ENCODE results near the gene GIMAP8. TPM values are rescaled to one million over a fixed set of nuclear protein-coding genes. Genes with fewer than 3 reads are reported as not detected.
"Not testable (repeated sequence)": the region's sequence is repeated elsewhere in the genome, so short reads cannot be mapped to it uniquely, and the experiment has no call there.

Gene GIMAP8
- total RNA-seq, 1 donor from 2014 or later = not detected

DNA sequence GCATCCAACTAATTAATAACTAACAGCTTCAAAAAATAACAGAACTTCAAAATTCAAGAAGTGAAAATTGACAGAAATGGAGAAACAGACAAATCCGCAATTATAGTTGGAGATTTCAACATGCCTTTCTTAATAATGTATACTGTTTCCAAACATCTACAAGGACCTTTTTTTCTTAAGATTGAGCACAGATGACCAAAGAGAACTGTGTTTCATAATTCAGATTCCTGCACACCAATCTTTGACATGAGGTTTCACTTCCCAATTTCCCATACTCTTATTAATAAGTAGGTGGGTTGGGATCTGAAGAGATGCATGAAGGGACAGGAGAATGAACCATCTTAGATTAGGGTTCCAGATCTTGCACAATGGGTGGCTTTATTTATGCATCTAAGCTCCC, 39.4 kb downstream of the GIMAP8 start:
- no peak overlapping the region for H3K27ac ChIP-seq
- no peaks in the 10 kb centered on the region for H4K20me1 ChIP-seq (ENCODE audit: low read depth)
- H3K9me3 ChIP-seq (ENCODE audit: low read depth) = no peaks in the 10 kb centered on the region
- no peaks in the 10 kb centered on the region for H3K36me3 Mint-ChIP-seq
- no peaks in the 10 kb centered on the region for H3K4me1 ChIP-seq
- H3F3A ChIP-seq (ENCODE audit: low read depth) = no peaks in the 10 kb centered on the region
- H3K4me3 Mint-ChIP-seq = no peak overlapping the region
- no peaks in the 10 kb centered on the region for H3K79me2 ChIP-seq (ENCODE audit: low read depth)
- no peaks in the 10 kb centered on the region for H3K4me1 Mint-ChIP-seq
- TF ChIP-seq, protein P1, sequence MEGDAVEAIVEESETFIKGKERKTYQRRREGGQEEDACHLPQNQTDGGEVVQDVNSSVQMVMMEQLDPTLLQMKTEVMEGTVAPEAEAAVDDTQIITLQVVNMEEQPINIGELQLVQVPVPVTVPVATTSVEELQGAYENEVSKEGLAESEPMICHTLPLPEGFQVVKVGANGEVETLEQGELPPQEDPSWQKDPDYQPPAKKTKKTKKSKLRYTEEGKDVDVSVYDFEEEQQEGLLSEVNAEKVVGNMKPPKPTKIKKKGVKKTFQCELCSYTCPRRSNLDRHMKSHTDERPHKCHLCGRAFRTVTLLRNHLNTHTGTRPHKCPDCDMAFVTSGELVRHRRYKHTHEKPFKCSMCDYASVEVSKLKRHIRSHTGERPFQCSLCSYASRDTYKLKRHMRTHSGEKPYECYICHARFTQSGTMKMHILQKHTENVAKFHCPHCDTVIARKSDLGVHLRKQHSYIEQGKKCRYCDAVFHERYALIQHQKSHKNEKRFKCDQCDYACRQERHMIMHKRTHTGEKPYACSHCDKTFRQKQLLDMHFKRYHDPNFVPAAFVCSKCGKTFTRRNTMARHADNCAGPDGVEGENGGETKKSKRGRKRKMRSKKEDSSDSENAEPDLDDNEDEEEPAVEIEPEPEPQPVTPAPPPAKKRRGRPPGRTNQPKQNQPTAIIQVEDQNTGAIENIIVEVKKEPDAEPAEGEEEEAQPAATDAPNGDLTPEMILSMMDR (IDR thresholded peaks at IDR 0.05) = no peak
- TF ChIP-seq EZH2phosphoT487 (IDR thresholded peaks at IDR 0.05) (no peak), EZH2 (IDR thresholded peaks at IDR 0.05) (no peak)
- H3K9me3 Mint-ChIP-seq = peaks cover 5% of the 10 kb centered on the region
- no peak overlapping the region for H3K27ac Mint-ChIP-seq
- H3K27me3 ChIP-seq = peaks cover 15% of the 10 kb centered on the region
- no peaks in the 10 kb centered on the region for H3K36me3 ChIP-seq
- H3K9ac ChIP-seq = no peak overlapping the region
- H3K4me3 ChIP-seq = no peak overlapping the region
- DNase-seq (ENCODE audit: low spot score) = no peak
- no peak overlapping the region for H2AFZ ChIP-seq (replicated peaks)
- no peak overlapping the region for H3K4me2 ChIP-seq
- peaks cover 2% of the 10 kb centered on the region for H3K27me3 Mint-ChIP-seq (ENCODE audit: insufficient read depth, low read depth)

DNA sequence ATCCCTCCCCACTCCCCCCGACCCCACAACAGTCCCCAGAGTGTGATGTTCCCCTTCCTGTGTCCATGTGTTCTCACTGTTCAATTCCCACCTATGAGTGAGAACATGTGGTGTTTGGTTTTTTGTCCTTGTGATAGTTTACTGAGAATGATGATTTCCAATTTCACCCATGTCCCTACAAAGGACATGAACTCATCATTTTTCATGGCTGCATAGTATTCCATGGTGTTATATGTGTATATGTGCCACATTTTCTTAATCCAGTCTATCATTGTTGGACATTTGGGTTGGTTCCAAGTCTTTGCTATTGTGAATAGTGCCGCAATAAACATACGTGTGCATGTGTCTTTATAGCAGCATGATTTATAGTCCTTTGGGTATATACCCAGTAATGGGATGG, 43.0 kb downstream of the GIMAP8 start:
- not testable (repeated sequence) for H3K4me1 Mint-ChIP-seq; H3K36me3 ChIP-seq; H3F3A ChIP-seq (ENCODE audit: low read depth); H4K20me1 ChIP-seq (ENCODE audit: low read depth); DNase-seq (ENCODE audit: low spot score); H3K27me3 Mint-ChIP-seq (ENCODE audit: insufficient read depth, low read depth); H3K27ac Mint-ChIP-seq; H3K9me3 Mint-ChIP-seq; H3K27me3 ChIP-seq; H3K9me3 ChIP-seq (ENCODE audit: low read depth); H2AFZ ChIP-seq (replicated peaks); H3K4me3 ChIP-seq; H3K27ac ChIP-seq; H3K4me2 ChIP-seq; H3K4me1 ChIP-seq; H3K4me3 Mint-ChIP-seq; H3K9ac ChIP-seq; H3K79me2 ChIP-seq (ENCODE audit: low read depth); H3K36me3 Mint-ChIP-seq

DNA sequence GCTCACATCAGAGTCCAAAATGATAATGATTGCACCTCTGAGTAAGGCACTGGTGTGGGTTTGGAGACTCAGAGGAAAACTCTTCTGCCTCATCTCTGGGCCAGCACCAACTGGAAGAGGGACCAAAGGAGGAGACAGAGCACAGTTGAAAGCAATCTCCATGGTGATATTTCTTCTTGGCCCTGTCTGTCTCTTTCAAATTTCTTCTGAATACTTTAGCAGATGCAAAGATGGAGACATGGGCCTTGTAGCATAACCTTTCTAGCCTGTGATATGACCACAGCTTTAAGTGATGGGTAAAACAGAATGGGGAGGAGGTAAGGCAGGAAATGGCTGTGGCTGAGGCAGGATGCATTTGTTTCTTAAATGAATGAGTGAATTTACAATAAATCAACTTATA, 52.1 kb downstream of the GIMAP8 start:
- no peaks in the 10 kb centered on the region for H3K9me3 ChIP-seq (ENCODE audit: low read depth)
- H3K27me3 ChIP-seq = no peaks in the 10 kb centered on the region
- Mint-ChIP-seq H3K27me3 (ENCODE audit: insufficient read depth, low read depth) (peaks cover 2% of the 10 kb centered on the region), H3K4me1 (no peaks in the 10 kb centered on the region), H3K9me3 (peaks cover 14% of the 10 kb centered on the region), H3K27ac (no peak overlapping the region), H3K36me3 (no peaks in the 10 kb centered on the region), H3K4me3 (no peak overlapping the region)
- DNase-seq (ENCODE audit: low spot score) = no peak
- H3K4me3 ChIP-seq = no peak overlapping the region
- no peak overlapping the region for H3K4me2 ChIP-seq
- H3K9ac ChIP-seq = no peak overlapping the region
- no peak overlapping the region for H3K27ac ChIP-seq
- H4K20me1 ChIP-seq (ENCODE audit: low read depth) = no peaks in the 10 kb centered on the region
- no peaks in the 10 kb centered on the region for H3K36me3 ChIP-seq
- no peaks in the 10 kb centered on the region for H3F3A ChIP-seq (ENCODE audit: low read depth)
- H3K4me1 ChIP-seq = no peaks in the 10 kb centered on the region
- no peaks in the 10 kb centered on the region for H3K79me2 ChIP-seq (ENCODE audit: low read depth)
- no peak overlapping the region for H2AFZ ChIP-seq (replicated peaks)
- TF ChIP-seq, protein P1 (IDR thresholded peaks at IDR 0.05) = no peak
- no peak for TF ChIP-seq EZH2 (IDR thresholded peaks at IDR 0.05)
- TF ChIP-seq EZH2phosphoT487 (IDR thresholded peaks at IDR 0.05) = no peak

DNA sequence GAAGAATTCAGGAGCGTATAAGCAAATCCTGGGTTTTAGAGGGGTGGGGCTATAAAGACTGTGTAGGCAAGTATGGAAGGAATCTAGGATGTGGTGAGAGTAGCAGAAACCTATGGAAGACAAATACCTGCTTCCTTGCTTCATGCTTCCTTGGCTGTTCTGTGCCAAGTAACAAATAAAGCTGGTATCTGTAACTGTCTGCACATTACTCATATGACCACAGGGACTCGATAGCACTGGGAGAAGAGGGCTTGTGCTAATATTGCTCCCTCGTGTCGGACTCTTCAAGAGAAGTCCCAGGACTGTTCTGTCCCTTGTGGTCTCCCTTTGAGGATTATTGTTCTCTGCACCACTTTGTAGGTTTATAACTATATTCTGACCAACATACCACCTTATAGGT, 52.7 kb downstream of the GIMAP8 start:
- no peak for DNase-seq (ENCODE audit: low spot score)
- H4K20me1 ChIP-seq (ENCODE audit: low read depth) = no peaks in the 10 kb centered on the region
- no peaks in the 10 kb centered on the region for H3K36me3 Mint-ChIP-seq
- H3K27ac ChIP-seq = no peak overlapping the region
- H3K4me1 Mint-ChIP-seq = no peaks in the 10 kb centered on the region
- no peak overlapping the region for H3K4me3 ChIP-seq
- H3K9me3 Mint-ChIP-seq = peaks cover 14% of the 10 kb centered on the region
- H3K4me2 ChIP-seq = no peak overlapping the region
- H3K27me3 Mint-ChIP-seq (ENCODE audit: insufficient read depth, low read depth) = peaks cover 2% of the 10 kb centered on the region
- H3K79me2 ChIP-seq (ENCODE audit: low read depth) = no peaks in the 10 kb centered on the region
- TF ChIP-seq EZH2phosphoT487 (IDR thresholded peaks at IDR 0.05) (no peak), EZH2 (IDR thresholded peaks at IDR 0.05) (no peak)
- TF ChIP-seq, protein P1 (IDR thresholded peaks at IDR 0.05) = no peak
- H3K27me3 ChIP-seq = no peaks in the 10 kb centered on the region
- H3K27ac Mint-ChIP-seq = no peak overlapping the region
- H3K9ac ChIP-seq = no peak overlapping the region
- H2AFZ ChIP-seq (replicated peaks) = no peak overlapping the region
- H3K4me3 Mint-ChIP-seq = no peak overlapping the region
- H3K4me1 ChIP-seq = no peaks in the 10 kb centered on the region
- H3F3A ChIP-seq (ENCODE audit: low read depth) = no peaks in the 10 kb centered on the region
- no peaks in the 10 kb centered on the region for H3K36me3 ChIP-seq
- H3K9me3 ChIP-seq (ENCODE audit: low read depth) = no peaks in the 10 kb centered on the region
